Breast epithelium (tissue), 3 donors: ENCODE data around the gene CBR3.

ENCODE experiments used
- CTCF ChIP-seq, 3 donors: fragments of 450-650 bp; IDR thresholded peaks; one replicate each; pipeline ENCODE4 v1.5.1; 2016 to 2017; ENCODE audit warnings: antibody characterized with exemption in 3 of 3, mild to moderate bottlenecking in 3 of 3, moderate library complexity in 3 of 3
- POLR2A ChIP-seq: fragments of 450-650 bp; IDR thresholded peaks from one replicate; pipeline ENCODE4 v1.6.1; 2016; ENCODE audit warnings: antibody characterized with exemption, mild to moderate bottlenecking, moderate library complexity
- POLR2AphosphoS5 ChIP-seq, 3 donors: sonication (generic); formaldehyde crosslinking; IDR thresholded peaks; one replicate each; pipeline ENCODE4 v1.6.1; 2017; ENCODE audit warnings: antibody characterized with exemption in 3 of 3

- TF ChIP-seq CTCF (IDR thresholded peaks at IDR 0.05) (no peak), POLR2A (no peak), POLR2AphosphoS5 (IDR thresholded peaks at IDR 0.05) (no peak)
Measured at GRCh38 chr21:36183144-36183795, 48.4 kb downstream of the CBR3 start.
